WTC11 (cell line): ENCODE measurements around the gene PRDX1. TPM values are rescaled to one million over a fixed set of nuclear protein-coding genes. Genes with fewer than 3 reads are reported as not detected.
A peak's percentile ranks its signal among the peaks of the same experiment; 100 is the strongest.

Source experiments
- CREM ChIP-seq: sonication (generic); formaldehyde crosslinking; IDR thresholded peaks from 2 replicates; pipeline ENCODE4 v1.8.1; 2022; ENCODE audit warnings: mild to moderate bottlenecking, missing genetic modification reagents, moderate library complexity
- ESRRA ChIP-seq: sonication (generic); formaldehyde crosslinking; IDR thresholded peaks from 2 replicates; pipeline ENCODE4 v1.8.1; 2022; ENCODE audit warnings: mild to moderate bottlenecking, missing genetic modification reagents, borderline replicate concordance
- FOXK1 ChIP-seq: sonication (generic); formaldehyde crosslinking; IDR thresholded peaks from 2 replicates; pipeline ENCODE4 v1.8.0; 2022; ENCODE audit warnings: mild to moderate bottlenecking, moderate library complexity, missing genetic modification reagents
- FOXP1 ChIP-seq: sonication (generic); formaldehyde crosslinking; IDR thresholded peaks from 2 replicates; pipeline ENCODE4 v1.8.0; 2022; ENCODE audit warnings: missing genetic modification reagents, mild to moderate bottlenecking, moderate library complexity, borderline replicate concordance
- JAZF1 ChIP-seq: fragments of 250-450 bp; sonication (Bioruptor Pico); IDR thresholded peaks from 2 replicates; pipeline ENCODE4 v1.9.0; 2021; ENCODE audit warnings: moderate library complexity, mild to moderate bottlenecking, inconsistent platforms
- NFE2L1 ChIP-seq: sonication (generic); formaldehyde crosslinking; IDR thresholded peaks from 2 replicates; pipeline ENCODE4 v1.8.1; 2023; ENCODE audit warnings: missing genetic modification reagents
- NFYB ChIP-seq: sonication (generic); formaldehyde crosslinking; conservative IDR thresholded peaks from 2 replicates; pipeline ENCODE4 v1.8.0; 2022; ENCODE audit warnings: low read depth, missing genetic modification reagents
- OVOL2 ChIP-seq: fragments of 250-450 bp; sonication (Bioruptor Pico); IDR thresholded peaks from 2 replicates; pipeline ENCODE4 v1.9.0; 2021; ENCODE audit warnings: mild to moderate bottlenecking, borderline replicate concordance
- SMAD4 ChIP-seq: sonication (generic); formaldehyde crosslinking; IDR thresholded peaks from 2 replicates; pipeline ENCODE4 v1.8.0; 2022; ENCODE audit warnings: mild to moderate bottlenecking, missing genetic modification reagents
- SOX15 ChIP-seq: fragments of 250-450 bp; sonication (Bioruptor Pico); IDR thresholded peaks from 2 replicates; pipeline ENCODE4 v1.9.0; 2021; ENCODE audit warnings: mild to moderate bottlenecking
- SP1 ChIP-seq: sonication (generic); formaldehyde crosslinking; conservative IDR thresholded peaks from 2 replicates; pipeline ENCODE4 v1.8.1; 2022; ENCODE audit warnings: missing genetic modification reagents
- TEAD1 ChIP-seq: sonication (generic); formaldehyde crosslinking; IDR thresholded peaks from 2 replicates; pipeline ENCODE4 v1.8.0; 2022; ENCODE audit warnings: mild to moderate bottlenecking, missing genetic modification reagents
- ZNF121 ChIP-seq: sonication (generic); formaldehyde crosslinking; IDR thresholded peaks from 2 replicates; pipeline ENCODE4 v1.8.0; 2023; ENCODE audit warnings: missing genetic modification reagents
- total RNA-seq: library from RNA; stranded (reverse); gene quantifications from 3 replicates; pipeline ENCODE4 v1.2.3, GENCODE V29; 2021
- TF ChIP-seq, protein P1 (sequence below): sonication (generic); formaldehyde crosslinking; IDR thresholded peaks from 2 replicates; pipeline ENCODE4 v1.8.0; 2023; ENCODE audit warnings: missing genetic modification reagents, mild to moderate bottlenecking, borderline replicate concordance
- TF ChIP-seq, protein P2 (sequence below): sonication (generic); formaldehyde crosslinking; IDR thresholded peaks from 2 replicates; pipeline ENCODE4 v1.8.1; 2023; ENCODE audit warnings: mild to moderate bottlenecking, missing genetic modification reagents, borderline replicate concordance
- TF ChIP-seq, protein P3 (sequence below): sonication (generic); formaldehyde crosslinking; IDR thresholded peaks from 2 replicates; pipeline ENCODE4 v1.8.0; 2022; ENCODE audit warnings: mild to moderate bottlenecking, missing genetic modification reagents
- TF ChIP-seq, protein P4 (sequence below): sonication (generic); formaldehyde crosslinking; IDR thresholded peaks from 2 replicates; pipeline ENCODE4 v1.8.1; 2023; ENCODE audit warnings: mild to moderate bottlenecking, missing genetic modification reagents
- TF ChIP-seq, protein P5 (sequence below): fragments of 250-450 bp; sonication (Bioruptor Pico); IDR thresholded peaks from 2 replicates; pipeline ENCODE4 v1.9.0; 2021; ENCODE audit warnings: moderate library complexity, mild to moderate bottlenecking, inconsistent platforms, borderline replicate concordance
- TF ChIP-seq, protein P6 (sequence below): fragments of 250-450 bp; sonication (Bioruptor Pico); IDR thresholded peaks from 2 replicates; pipeline ENCODE4 v2.1.2; 2022; ENCODE audit warnings: mild to moderate bottlenecking, moderate library complexity
- TF ChIP-seq, protein P7 (sequence below): sonication (generic); formaldehyde crosslinking; conservative IDR thresholded peaks from 2 replicates; pipeline ENCODE4 v1.8.1; 2022; ENCODE audit warnings: mild to moderate bottlenecking, missing genetic modification reagents
- TF ChIP-seq, protein P8 (sequence below): fragments of 250-450 bp; sonication (Bioruptor Pico); IDR thresholded peaks from 2 replicates; pipeline ENCODE4 v1.9.0; 2021; ENCODE audit warnings: mild to moderate bottlenecking
- TF ChIP-seq, protein P9 (sequence below): sonication (generic); formaldehyde crosslinking; IDR thresholded peaks from 2 replicates; pipeline ENCODE4 v1.8.1; 2023; ENCODE audit warnings: mild to moderate bottlenecking, missing genetic modification reagents, moderate library complexity

The PRDX1 gene
- total RNA-seq, 1 experiment from 2014 or later: 1,197 TPM

DNA sequence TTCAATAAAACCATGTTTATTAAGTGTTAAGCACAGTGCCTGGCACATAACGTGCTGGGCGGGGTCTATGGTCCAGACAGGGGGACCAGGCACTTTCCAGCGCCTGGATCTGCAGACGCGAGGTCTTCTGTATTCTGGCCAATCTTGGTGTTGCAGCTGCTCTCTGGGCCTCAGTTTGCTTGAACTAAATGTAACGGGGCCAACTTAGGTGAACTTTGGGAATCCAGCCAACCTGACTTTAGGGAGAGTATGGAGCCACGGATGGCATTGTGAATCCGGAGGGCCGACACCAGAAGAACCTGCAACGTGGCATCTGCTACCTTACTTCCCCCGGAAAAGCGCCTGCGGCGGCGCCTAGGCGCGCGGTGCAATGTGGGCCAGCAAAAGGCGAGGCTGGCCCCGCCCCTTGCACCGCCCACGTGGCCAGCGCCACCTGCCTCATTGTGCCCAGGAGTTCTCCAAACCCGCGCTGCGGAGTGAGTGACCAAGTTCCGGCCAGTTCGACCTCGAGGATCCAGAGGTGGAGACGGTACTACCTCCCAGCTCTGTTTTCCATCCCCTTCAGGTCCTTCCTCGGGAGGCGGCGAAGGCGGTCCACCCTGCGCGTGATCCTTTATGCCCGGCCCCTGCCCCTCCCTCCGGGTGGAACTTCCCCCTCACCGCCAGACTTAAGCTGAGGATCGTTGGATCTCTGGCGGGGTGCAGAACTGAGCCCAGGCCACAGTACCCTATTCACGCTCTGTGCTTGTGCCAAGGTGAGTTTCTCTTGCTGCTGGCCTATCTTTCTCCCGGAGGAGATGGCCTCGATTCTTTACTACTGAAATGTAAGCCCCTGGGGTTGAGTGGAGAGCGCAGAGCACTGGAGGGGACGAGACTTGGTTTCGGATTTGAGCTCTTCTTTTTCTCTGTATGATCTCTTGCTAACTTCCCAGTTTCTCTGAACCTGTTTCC, 29.0 kb upstream of the PRDX1 start, which contains the start of gene AKR1A1 (continued):
- TF ChIP-seq, protein P1, sequence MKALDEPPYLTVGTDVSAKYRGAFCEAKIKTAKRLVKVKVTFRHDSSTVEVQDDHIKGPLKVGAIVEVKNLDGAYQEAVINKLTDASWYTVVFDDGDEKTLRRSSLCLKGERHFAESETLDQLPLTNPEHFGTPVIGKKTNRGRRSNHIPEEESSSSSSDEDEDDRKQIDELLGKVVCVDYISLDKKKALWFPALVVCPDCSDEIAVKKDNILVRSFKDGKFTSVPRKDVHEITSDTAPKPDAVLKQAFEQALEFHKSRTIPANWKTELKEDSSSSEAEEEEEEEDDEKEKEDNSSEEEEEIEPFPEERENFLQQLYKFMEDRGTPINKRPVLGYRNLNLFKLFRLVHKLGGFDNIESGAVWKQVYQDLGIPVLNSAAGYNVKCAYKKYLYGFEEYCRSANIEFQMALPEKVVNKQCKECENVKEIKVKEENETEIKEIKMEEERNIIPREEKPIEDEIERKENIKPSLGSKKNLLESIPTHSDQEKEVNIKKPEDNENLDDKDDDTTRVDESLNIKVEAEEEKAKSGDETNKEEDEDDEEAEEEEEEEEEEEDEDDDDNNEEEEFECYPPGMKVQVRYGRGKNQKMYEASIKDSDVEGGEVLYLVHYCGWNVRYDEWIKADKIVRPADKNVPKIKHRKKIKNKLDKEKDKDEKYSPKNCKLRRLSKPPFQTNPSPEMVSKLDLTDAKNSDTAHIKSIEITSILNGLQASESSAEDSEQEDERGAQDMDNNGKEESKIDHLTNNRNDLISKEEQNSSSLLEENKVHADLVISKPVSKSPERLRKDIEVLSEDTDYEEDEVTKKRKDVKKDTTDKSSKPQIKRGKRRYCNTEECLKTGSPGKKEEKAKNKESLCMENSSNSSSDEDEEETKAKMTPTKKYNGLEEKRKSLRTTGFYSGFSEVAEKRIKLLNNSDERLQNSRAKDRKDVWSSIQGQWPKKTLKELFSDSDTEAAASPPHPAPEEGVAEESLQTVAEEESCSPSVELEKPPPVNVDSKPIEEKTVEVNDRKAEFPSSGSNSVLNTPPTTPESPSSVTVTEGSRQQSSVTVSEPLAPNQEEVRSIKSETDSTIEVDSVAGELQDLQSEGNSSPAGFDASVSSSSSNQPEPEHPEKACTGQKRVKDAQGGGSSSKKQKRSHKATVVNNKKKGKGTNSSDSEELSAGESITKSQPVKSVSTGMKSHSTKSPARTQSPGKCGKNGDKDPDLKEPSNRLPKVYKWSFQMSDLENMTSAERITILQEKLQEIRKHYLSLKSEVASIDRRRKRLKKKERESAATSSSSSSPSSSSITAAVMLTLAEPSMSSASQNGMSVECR (CRISPR knock-in tag): peak; percentile 96
- TF ChIP-seq, protein P2, sequence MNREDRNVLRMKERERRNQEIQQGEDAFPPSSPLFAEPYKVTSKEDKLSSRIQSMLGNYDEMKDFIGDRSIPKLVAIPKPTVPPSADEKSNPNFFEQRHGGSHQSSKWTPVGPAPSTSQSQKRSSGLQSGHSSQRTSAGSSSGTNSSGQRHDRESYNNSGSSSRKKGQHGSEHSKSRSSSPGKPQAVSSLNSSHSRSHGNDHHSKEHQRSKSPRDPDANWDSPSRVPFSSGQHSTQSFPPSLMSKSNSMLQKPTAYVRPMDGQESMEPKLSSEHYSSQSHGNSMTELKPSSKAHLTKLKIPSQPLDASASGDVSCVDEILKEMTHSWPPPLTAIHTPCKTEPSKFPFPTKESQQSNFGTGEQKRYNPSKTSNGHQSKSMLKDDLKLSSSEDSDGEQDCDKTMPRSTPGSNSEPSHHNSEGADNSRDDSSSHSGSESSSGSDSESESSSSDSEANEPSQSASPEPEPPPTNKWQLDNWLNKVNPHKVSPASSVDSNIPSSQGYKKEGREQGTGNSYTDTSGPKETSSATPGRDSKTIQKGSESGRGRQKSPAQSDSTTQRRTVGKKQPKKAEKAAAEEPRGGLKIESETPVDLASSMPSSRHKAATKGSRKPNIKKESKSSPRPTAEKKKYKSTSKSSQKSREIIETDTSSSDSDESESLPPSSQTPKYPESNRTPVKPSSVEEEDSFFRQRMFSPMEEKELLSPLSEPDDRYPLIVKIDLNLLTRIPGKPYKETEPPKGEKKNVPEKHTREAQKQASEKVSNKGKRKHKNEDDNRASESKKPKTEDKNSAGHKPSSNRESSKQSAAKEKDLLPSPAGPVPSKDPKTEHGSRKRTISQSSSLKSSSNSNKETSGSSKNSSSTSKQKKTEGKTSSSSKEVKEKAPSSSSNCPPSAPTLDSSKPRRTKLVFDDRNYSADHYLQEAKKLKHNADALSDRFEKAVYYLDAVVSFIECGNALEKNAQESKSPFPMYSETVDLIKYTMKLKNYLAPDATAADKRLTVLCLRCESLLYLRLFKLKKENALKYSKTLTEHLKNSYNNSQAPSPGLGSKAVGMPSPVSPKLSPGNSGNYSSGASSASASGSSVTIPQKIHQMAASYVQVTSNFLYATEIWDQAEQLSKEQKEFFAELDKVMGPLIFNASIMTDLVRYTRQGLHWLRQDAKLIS (CRISPR knock-in tag): peak; percentile 88; the same call in 1 of the 2 replicates
- peak; percentile 96 for TF ChIP-seq SP1
- peak; percentile 19; the same call in 1 of the 2 replicates for TF ChIP-seq NFYB
- TF ChIP-seq, protein P3, sequence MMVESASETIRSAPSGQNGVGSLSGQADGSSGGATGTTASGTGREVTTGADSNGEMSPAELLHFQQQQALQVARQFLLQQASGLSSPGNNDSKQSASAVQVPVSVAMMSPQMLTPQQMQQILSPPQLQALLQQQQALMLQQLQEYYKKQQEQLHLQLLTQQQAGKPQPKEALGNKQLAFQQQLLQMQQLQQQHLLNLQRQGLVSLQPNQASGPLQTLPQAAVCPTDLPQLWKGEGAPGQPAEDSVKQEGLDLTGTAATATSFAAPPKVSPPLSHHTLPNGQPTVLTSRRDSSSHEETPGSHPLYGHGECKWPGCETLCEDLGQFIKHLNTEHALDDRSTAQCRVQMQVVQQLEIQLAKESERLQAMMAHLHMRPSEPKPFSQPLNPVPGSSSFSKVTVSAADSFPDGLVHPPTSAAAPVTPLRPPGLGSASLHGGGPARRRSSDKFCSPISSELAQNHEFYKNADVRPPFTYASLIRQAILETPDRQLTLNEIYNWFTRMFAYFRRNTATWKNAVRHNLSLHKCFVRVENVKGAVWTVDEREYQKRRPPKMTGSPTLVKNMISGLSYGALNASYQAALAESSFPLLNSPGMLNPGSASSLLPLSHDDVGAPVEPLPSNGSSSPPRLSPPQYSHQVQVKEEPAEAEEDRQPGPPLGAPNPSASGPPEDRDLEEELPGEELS (CRISPR knock-in tag): peak; percentile 96
- TF ChIP-seq FOXP1 (CRISPR knock-in tag): peak; percentile 97
- TF ChIP-seq, protein P4, sequence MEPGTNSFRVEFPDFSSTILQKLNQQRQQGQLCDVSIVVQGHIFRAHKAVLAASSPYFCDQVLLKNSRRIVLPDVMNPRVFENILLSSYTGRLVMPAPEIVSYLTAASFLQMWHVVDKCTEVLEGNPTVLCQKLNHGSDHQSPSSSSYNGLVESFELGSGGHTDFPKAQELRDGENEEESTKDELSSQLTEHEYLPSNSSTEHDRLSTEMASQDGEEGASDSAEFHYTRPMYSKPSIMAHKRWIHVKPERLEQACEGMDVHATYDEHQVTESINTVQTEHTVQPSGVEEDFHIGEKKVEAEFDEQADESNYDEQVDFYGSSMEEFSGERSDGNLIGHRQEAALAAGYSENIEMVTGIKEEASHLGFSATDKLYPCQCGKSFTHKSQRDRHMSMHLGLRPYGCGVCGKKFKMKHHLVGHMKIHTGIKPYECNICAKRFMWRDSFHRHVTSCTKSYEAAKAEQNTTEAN: peak; percentile 68
- TF ChIP-seq CREM (CRISPR knock-in tag): peak; percentile 76
- TF ChIP-seq, protein P5, sequence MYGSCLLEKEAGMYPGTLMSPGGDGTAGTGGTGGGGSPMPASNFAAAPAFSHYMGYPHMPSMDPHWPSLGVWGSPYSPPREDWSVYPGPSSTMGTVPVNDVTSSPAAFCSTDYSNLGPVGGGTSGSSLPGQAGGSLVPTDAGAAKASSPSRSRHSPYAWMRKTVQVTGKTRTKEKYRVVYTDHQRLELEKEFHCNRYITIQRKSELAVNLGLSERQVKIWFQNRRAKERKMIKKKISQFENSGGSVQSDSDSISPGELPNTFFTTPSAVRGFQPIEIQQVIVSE: no peak
- no peak for TF ChIP-seq JAZF1 (CRISPR knock-in tag)
- TF ChIP-seq, protein P6, sequence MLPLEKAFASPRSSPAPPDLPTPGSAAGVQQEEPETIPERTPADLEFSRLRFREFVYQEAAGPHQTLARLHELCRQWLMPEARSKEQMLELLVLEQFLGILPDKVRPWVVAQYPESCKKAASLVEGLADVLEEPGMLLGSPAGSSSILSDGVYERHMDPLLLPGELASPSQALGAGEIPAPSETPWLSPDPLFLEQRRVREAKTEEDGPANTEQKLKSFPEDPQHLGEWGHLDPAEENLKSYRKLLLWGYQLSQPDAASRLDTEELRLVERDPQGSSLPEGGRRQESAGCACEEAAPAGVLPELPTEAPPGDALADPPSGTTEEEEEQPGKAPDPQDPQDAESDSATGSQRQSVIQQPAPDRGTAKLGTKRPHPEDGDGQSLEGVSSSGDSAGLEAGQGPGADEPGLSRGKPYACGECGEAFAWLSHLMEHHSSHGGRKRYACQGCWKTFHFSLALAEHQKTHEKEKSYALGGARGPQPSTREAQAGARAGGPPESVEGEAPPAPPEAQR: no peak
- TF ChIP-seq, protein P7, sequence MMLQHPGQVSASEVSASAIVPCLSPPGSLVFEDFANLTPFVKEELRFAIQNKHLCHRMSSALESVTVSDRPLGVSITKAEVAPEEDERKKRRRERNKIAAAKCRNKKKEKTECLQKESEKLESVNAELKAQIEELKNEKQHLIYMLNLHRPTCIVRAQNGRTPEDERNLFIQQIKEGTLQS: no peak
- TF ChIP-seq FOXK1 (CRISPR knock-in tag): peak; percentile 78
- TF ChIP-seq, protein P8, sequence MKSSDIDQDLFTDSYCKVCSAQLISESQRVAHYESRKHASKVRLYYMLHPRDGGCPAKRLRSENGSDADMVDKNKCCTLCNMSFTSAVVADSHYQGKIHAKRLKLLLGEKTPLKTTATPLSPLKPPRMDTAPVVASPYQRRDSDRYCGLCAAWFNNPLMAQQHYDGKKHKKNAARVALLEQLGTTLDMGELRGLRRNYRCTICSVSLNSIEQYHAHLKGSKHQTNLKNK (CRISPR knock-in tag): no peak
- TF ChIP-seq, protein P9, sequence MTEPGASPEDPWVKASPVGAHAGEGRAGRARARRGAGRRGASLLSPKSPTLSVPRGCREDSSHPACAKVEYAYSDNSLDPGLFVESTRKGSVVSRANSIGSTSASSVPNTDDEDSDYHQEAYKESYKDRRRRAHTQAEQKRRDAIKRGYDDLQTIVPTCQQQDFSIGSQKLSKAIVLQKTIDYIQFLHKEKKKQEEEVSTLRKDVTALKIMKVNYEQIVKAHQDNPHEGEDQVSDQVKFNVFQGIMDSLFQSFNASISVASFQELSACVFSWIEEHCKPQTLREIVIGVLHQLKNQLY (CRISPR knock-in tag): no peak
- no peak for TF ChIP-seq OVOL2 (CRISPR knock-in tag)
- no peak for TF ChIP-seq SMAD4 (CRISPR knock-in tag)
- TF ChIP-seq SOX15 (CRISPR knock-in tag): no peak
- no peak for TF ChIP-seq ZNF121 (CRISPR knock-in tag)
- peak; percentile 87 for TF ChIP-seq NFE2L1
- peak; percentile 92 for TF ChIP-seq TEAD1 (CRISPR knock-in tag)
- TF ChIP-seq ESRRA (CRISPR knock-in tag): peak; percentile 81
